ENCODE data around the gene PLGRKT.
"Not testable (repeated sequence)": the region's sequence is repeated elsewhere in the genome, so short reads cannot be mapped to it uniquely, and the experiment has no call there.

GRCh38 chr9:5433841-5434810, 3.6 kb downstream of the PLGRKT start:
- TF ChIP-seq, protein P1, sequence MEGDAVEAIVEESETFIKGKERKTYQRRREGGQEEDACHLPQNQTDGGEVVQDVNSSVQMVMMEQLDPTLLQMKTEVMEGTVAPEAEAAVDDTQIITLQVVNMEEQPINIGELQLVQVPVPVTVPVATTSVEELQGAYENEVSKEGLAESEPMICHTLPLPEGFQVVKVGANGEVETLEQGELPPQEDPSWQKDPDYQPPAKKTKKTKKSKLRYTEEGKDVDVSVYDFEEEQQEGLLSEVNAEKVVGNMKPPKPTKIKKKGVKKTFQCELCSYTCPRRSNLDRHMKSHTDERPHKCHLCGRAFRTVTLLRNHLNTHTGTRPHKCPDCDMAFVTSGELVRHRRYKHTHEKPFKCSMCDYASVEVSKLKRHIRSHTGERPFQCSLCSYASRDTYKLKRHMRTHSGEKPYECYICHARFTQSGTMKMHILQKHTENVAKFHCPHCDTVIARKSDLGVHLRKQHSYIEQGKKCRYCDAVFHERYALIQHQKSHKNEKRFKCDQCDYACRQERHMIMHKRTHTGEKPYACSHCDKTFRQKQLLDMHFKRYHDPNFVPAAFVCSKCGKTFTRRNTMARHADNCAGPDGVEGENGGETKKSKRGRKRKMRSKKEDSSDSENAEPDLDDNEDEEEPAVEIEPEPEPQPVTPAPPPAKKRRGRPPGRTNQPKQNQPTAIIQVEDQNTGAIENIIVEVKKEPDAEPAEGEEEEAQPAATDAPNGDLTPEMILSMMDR (conservative IDR thresholded peaks at IDR 0.05; ENCODE audit: low read length), result not testable (repeated sequence)
- TF ChIP-seq EZH2phosphoT487 (IDR thresholded peaks at IDR 0.05; ENCODE audit: borderline replicate concordance, low read depth, low read length), result not testable (repeated sequence)
